Activated T-helper 1 cell treated with anti-CD3 and anti-CD28 coated beads, Interleukin-12 subunit alpha, Interleukin-12 subunit beta, Interleukin-2, Interleukin-4 antibody, amounts not matched to agents 30 ng/mL and 10 ng/mL and 1 ng/mL, durations not matched to agents 14 hours and 24 hours and 36 hours (primary cell): Measurements from ENCODE around the gene CPVL. TPM values are rescaled to one million over a fixed set of nuclear protein-coding genes. Genes with fewer than 3 reads are reported as not detected.

ENCODE experiments used
- DNase-seq: peaks from one replicate; pipeline ENCODE4 v3.0.0; 2021; ENCODE audit warnings: low spot score
- H3K27ac Mint-ChIP-seq: one replicate; pipeline ENCODE4 v1.8.0; 2021; ENCODE audit warnings: mild to moderate bottlenecking, mixed read lengths
- H3K27me3 Mint-ChIP-seq: one replicate; pipeline ENCODE4 v1.8.0; 2022; ENCODE audit warnings: mild to moderate bottlenecking, moderate library complexity, mixed read lengths; ENCODE audit not compliant: insufficient read depth
- H3K36me3 Mint-ChIP-seq: one replicate; pipeline ENCODE4 v1.8.0; 2021; ENCODE audit warnings: low read depth, mixed read lengths
- H3K4me1 Mint-ChIP-seq: one replicate; pipeline ENCODE4 v1.8.0; 2021; ENCODE audit warnings: low read depth, mixed read lengths
- H3K4me3 Mint-ChIP-seq: one replicate; pipeline ENCODE4 v1.8.0; 2021; ENCODE audit warnings: mild to moderate bottlenecking, moderate library complexity, mixed read lengths
- H3K9me3 Mint-ChIP-seq: one replicate; pipeline ENCODE4 v1.8.0; 2021; ENCODE audit warnings: mixed read lengths
- intact Hi-C: fragments of 100-400 bp; cut with micrococcal nuclease; formaldehyde crosslinking; loops from one replicate; pipeline ENCODE4 v1.15.1; 2024
- total RNA-seq: library from RNA; stranded (reverse); gene quantifications from 2 replicates; pipeline ENCODE4 v1.2.3, GENCODE V29; 2022

The CPVL gene
- total RNA-seq, 1 donor from 2014 or later, result not detected

- no peaks in the 10 kb centered on the region for H3K36me3 Mint-ChIP-seq
- DNase-seq, result no peak
- peak overlapping the region; percentile 77 for H3K4me3 Mint-ChIP-seq
- peaks cover 3% of the 10 kb centered on the region for H3K27me3 Mint-ChIP-seq
- no peak overlapping the region for H3K27ac Mint-ChIP-seq
- no peaks in the 10 kb centered on the region for H3K9me3 Mint-ChIP-seq
- H3K4me1 Mint-ChIP-seq, result peaks cover 16% of the 10 kb centered on the region
- intact Hi-C loops, result loop anchor here (2.0 kb wide), 1 partner anchor 56 kb away; no protein-coding TSS in a partner anchor
These were observed 55.3 kb downstream of the CPVL start for GRCh38 chr7:29090836-29091601.

GRCh38 chr7:29090151-29090805 is 56.1 kb downstream of the CPVL start:
- DNase-seq, result no peak
- H3K9me3 Mint-ChIP-seq, result no peaks in the 10 kb centered on the region
- no peaks in the 10 kb centered on the region for H3K36me3 Mint-ChIP-seq
- H3K4me1 Mint-ChIP-seq, result peaks cover 21% of the 10 kb centered on the region
- no peak overlapping the region for H3K4me3 Mint-ChIP-seq
- peak overlapping the region; percentile 65 for H3K27ac Mint-ChIP-seq
- H3K27me3 Mint-ChIP-seq, result peaks cover 3% of the 10 kb centered on the region
- intact Hi-C loops, result loop anchor here (2.0 kb wide), 1 partner anchor 55 kb away; no protein-coding TSS in a partner anchor

- Mint-ChIP-seq H3K27me3 (peaks cover 7% of the 10 kb centered on the region), H3K36me3 (no peaks in the 10 kb centered on the region), H3K4me3 (no peak overlapping the region), H3K4me1 (peaks cover 33% of the 10 kb centered on the region), H3K9me3 (no peaks in the 10 kb centered on the region), H3K27ac (no peak overlapping the region)
- no peak for DNase-seq
- intact Hi-C loops, result no loop called here
These were observed 58.5 kb downstream of the CPVL start for GRCh38 chr7:29087840-29088170.

GRCh38 chr7:29086545-29086944 is 59.8 kb downstream of the CPVL start:
- DNase-seq, result no peak
- no peaks in the 10 kb centered on the region for H3K9me3 Mint-ChIP-seq
- H3K27ac Mint-ChIP-seq, result no peak overlapping the region
- H3K4me1 Mint-ChIP-seq, result peaks cover 31% of the 10 kb centered on the region
- peaks cover 7% of the 10 kb centered on the region for H3K27me3 Mint-ChIP-seq
- intact Hi-C loops, result no loop called here
- no peak overlapping the region for H3K4me3 Mint-ChIP-seq
- no peaks in the 10 kb centered on the region for H3K36me3 Mint-ChIP-seq

- no peak for DNase-seq
- no peak overlapping the region for H3K4me3 Mint-ChIP-seq
- H3K9me3 Mint-ChIP-seq, result no peaks in the 10 kb centered on the region
These were observed 61.5 kb downstream of the CPVL start for GRCh38 chr7:29084832-29085231.

GRCh38 chr7:29080803-29081202 is 65.5 kb downstream of the CPVL start:
- no peak for DNase-seq
- no peaks in the 10 kb centered on the region for H3K36me3 Mint-ChIP-seq
- no peaks in the 10 kb centered on the region for H3K9me3 Mint-ChIP-seq

More at GRCh38 chr7:29084832-29085231, 61.5 kb downstream of the CPVL start:
- Mint-ChIP-seq H3K4me1 (peaks cover 17% of the 10 kb centered on the region), H3K27ac (no peak overlapping the region), H3K27me3 (peaks cover 5% of the 10 kb centered on the region), H3K36me3 (no peaks in the 10 kb centered on the region)
- intact Hi-C loops, result loop anchor here (1.0 to 5.0 kb wide), 2 partner anchors 32 to 48 kb away; no protein-coding TSS in a partner anchor

GRCh38 chr7:29078311-29079260 is 67.8 kb downstream of the CPVL start:
- Mint-ChIP-seq H3K36me3 (no peaks in the 10 kb centered on the region), H3K4me1 (no peaks in the 10 kb centered on the region), H3K9me3 (no peaks in the 10 kb centered on the region), H3K27ac (no peak overlapping the region), H3K27me3 (peaks cover 5% of the 10 kb centered on the region), H3K4me3 (no peak overlapping the region)
- DNase-seq, result no peak
- intact Hi-C loops, result no loop called here

More at GRCh38 chr7:29080803-29081202, 65.5 kb downstream of the CPVL start:
- peaks cover 17% of the 10 kb centered on the region for H3K4me1 Mint-ChIP-seq
- no peak overlapping the region for H3K4me3 Mint-ChIP-seq
- intact Hi-C loops, result loop anchor here (5.0 kb wide), 1 partner anchor 44 kb away; no protein-coding TSS in a partner anchor
- H3K27ac Mint-ChIP-seq, result no peak overlapping the region
- peaks cover 7% of the 10 kb centered on the region for H3K27me3 Mint-ChIP-seq

- Mint-ChIP-seq H3K36me3 (no peaks in the 10 kb centered on the region), H3K27ac (no peak overlapping the region), H3K27me3 (peaks cover 7% of the 10 kb centered on the region), H3K4me1 (no peaks in the 10 kb centered on the region), H3K9me3 (no peaks in the 10 kb centered on the region), H3K4me3 (no peak overlapping the region)
- DNase-seq, result no peak
- intact Hi-C loops, result no loop called here
These were observed 68.5 kb downstream of the CPVL start for GRCh38 chr7:29077854-29078253.

- H3K9me3 Mint-ChIP-seq, result no peaks in the 10 kb centered on the region
- H3K27me3 Mint-ChIP-seq, result peaks cover 7% of the 10 kb centered on the region
- no peak for DNase-seq
- H3K36me3 Mint-ChIP-seq, result no peaks in the 10 kb centered on the region
- intact Hi-C loops, result no loop called here
- H3K27ac Mint-ChIP-seq, result no peak overlapping the region
- no peak overlapping the region for H3K4me3 Mint-ChIP-seq
- H3K4me1 Mint-ChIP-seq, result no peaks in the 10 kb centered on the region
These were observed 69.2 kb downstream of the CPVL start for GRCh38 chr7:29077176-29077575.

- no peaks in the 10 kb centered on the region for H3K36me3 Mint-ChIP-seq
- no peak for DNase-seq
- no peak overlapping the region for H3K4me3 Mint-ChIP-seq
- no peak overlapping the region for H3K27ac Mint-ChIP-seq
- intact Hi-C loops, result no loop called here
- no peaks in the 10 kb centered on the region for H3K9me3 Mint-ChIP-seq
- no peaks in the 10 kb centered on the region for H3K4me1 Mint-ChIP-seq
- H3K27me3 Mint-ChIP-seq, result peaks cover 7% of the 10 kb centered on the region
These were observed 69.7 kb downstream of the CPVL start for GRCh38 chr7:29076631-29077030.

GRCh38 chr7:29075606-29076005 is 70.7 kb downstream of the CPVL start:
- no peak overlapping the region for H3K4me3 Mint-ChIP-seq
- peaks cover 7% of the 10 kb centered on the region for H3K27me3 Mint-ChIP-seq
- intact Hi-C loops, result no loop called here
- no peaks in the 10 kb centered on the region for H3K36me3 Mint-ChIP-seq
- no peaks in the 10 kb centered on the region for H3K9me3 Mint-ChIP-seq
- H3K27ac Mint-ChIP-seq, result no peak overlapping the region
- no peak for DNase-seq
- H3K4me1 Mint-ChIP-seq, result no peaks in the 10 kb centered on the region

- DNase-seq, result no peak
- intact Hi-C loops, result no loop called here
- Mint-ChIP-seq H3K36me3 (no peaks in the 10 kb centered on the region), H3K27ac (no peak overlapping the region), H3K4me1 (no peaks in the 10 kb centered on the region), H3K9me3 (no peaks in the 10 kb centered on the region), H3K27me3 (peaks cover 4% of the 10 kb centered on the region), H3K4me3 (no peak overlapping the region)
These were observed 75.0 kb downstream of the CPVL start for GRCh38 chr7:29071203-29071874.
